Mucosa of descending colon (tissue), 3 donors: Measurements from ENCODE around the gene DOCK9. TPM values are rescaled to one million over a fixed set of nuclear protein-coding genes. Genes with fewer than 3 reads are reported as not detected.
A peak's percentile ranks its signal among the peaks of the same experiment; 100 is the strongest.

Experiments used
- ATAC-seq: fragments of 200-7000 bp; cut with Tn5 transposase; one replicate; pipeline ENCODE4 v1.9.1; 2020; ENCODE audit warnings: mild to moderate bottlenecking, moderate library complexity
- DNase-seq, 3 donors: peaks; one replicate each; pipeline ENCODE4 v3.0.0-alpha.2; 2020
- H3K36me3 ChIP-seq: fragments of 200-600 bp; one replicate; pipeline ENCODE4 v1.8.0; 2021; ENCODE audit warnings: low read depth, mild to moderate bottlenecking
- H3K4me1 ChIP-seq: fragments of 200-600 bp; one replicate; pipeline ENCODE4 v1.8.0; 2021; ENCODE audit warnings: low read depth, mild to moderate bottlenecking
- H3K4me3 ChIP-seq: fragments of 200-600 bp; one replicate; pipeline ENCODE4 v1.8.0; 2021; ENCODE audit warnings: mild to moderate bottlenecking
- H3K9me3 ChIP-seq: fragments of 200-600 bp; one replicate; pipeline ENCODE4 v1.8.0; 2021; ENCODE audit warnings: mild to moderate bottlenecking
- CTCF ChIP-seq: fragments of 200-600 bp; IDR thresholded peaks from one replicate; pipeline ENCODE4 v1.8.0; 2022; ENCODE audit warnings: antibody characterized with exemption, mild to moderate bottlenecking
- intact Hi-C, 2 donors: fragments of 100-400 bp; cut with DNase I in 1 of 2; cut with micrococcal nuclease in 1 of 2; formaldehyde crosslinking; loops; one replicate each; pipeline versions ENCODE4 v1.11.0 to v1.11.1; 2022; cut with DNase I, micrococcal nuclease
- total RNA-seq, 3 donors: library from RNA; stranded (reverse); fragmentation: NEBNext Ultra II Directional in 2 of 3; extraction: Animal tissue kit (Norgen Biotek cat#: 25700) in 2 of 3; gene quantifications; one replicate each; pipeline versions ENCODE4 v1.2.1 to v1.2.4, GENCODE V29; 2021 to 2023
- donor health status: DM: no; HTN: no; CAD: no; lungs with moderate emphysema.
- donor health status: DM: no; HTN: no; CAD: no.
- donor health status: DM: no; HTN: yes; CAD: no.

Gene DOCK9
- total RNA-seq, 3 donors from 2014 or later: 52.0 to 136 (median 54.4) TPM

DNA sequence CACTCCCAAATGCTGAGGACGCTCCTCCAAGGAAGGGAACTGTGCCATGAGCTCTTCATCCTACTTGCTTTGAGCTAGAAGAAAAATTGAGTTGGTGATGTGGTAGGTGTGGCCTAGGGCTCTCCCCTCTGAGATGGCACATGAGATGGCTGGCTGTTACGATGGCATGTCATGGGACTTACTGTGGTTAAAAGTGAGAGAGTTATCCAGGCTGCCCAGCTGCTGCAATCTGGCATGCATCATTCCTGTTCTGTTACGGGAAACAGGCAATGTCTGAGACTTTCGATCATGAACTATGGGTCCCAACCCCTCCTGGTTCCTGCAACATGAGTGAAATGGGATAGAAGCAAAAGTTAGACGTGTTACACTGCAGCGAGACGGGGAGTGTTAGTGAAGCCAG is 132.1 kb downstream of the DOCK9 start:
- no peaks in the 10 kb centered on the region for H3K36me3 ChIP-seq
- TF ChIP-seq CTCF: no peak
- no peak overlapping the region for H3K4me3 ChIP-seq
- H3K9me3 ChIP-seq: no peaks in the 10 kb centered on the region
- ATAC-seq: no peak
- intact Hi-C loops: loop anchor here in 1 of 2 donors (10.0 kb wide), 1 partner anchor 189 kb away; no protein-coding TSS in a partner anchor
- DNase-seq: no peak
- H3K4me1 ChIP-seq: no peaks in the 10 kb centered on the region

GRCh38 chr13:98844021-98844420 is 133.8 kb downstream of the DOCK9 start:
- ATAC-seq (no peak), DNase-seq (no peak)
- Histone ChIP-seq H3K9me3 (no peaks in the 10 kb centered on the region), H3K36me3 (no peaks in the 10 kb centered on the region), H3K4me3 (no peak overlapping the region), H3K4me1 (no peaks in the 10 kb centered on the region)
- intact Hi-C loops: loop anchor here in 1 of 2 donors (10.0 kb wide), 1 partner anchor 191 kb away; no protein-coding TSS in a partner anchor
- TF ChIP-seq CTCF: no peak

- no peak overlapping the region for H3K4me3 ChIP-seq
- no peak for TF ChIP-seq CTCF
- intact Hi-C loops: loop anchor here in 1 of 2 donors (10.0 kb wide), 1 partner anchor 191 kb away; no protein-coding TSS in a partner anchor
- no peaks in the 10 kb centered on the region for H3K36me3 ChIP-seq
- ATAC-seq (no peak), DNase-seq (no peak)
- no peaks in the 10 kb centered on the region for H3K4me1 ChIP-seq
- H3K9me3 ChIP-seq: no peaks in the 10 kb centered on the region
Measured at GRCh38 chr13:98843482-98843877, 134.4 kb downstream of the DOCK9 start.

DNA sequence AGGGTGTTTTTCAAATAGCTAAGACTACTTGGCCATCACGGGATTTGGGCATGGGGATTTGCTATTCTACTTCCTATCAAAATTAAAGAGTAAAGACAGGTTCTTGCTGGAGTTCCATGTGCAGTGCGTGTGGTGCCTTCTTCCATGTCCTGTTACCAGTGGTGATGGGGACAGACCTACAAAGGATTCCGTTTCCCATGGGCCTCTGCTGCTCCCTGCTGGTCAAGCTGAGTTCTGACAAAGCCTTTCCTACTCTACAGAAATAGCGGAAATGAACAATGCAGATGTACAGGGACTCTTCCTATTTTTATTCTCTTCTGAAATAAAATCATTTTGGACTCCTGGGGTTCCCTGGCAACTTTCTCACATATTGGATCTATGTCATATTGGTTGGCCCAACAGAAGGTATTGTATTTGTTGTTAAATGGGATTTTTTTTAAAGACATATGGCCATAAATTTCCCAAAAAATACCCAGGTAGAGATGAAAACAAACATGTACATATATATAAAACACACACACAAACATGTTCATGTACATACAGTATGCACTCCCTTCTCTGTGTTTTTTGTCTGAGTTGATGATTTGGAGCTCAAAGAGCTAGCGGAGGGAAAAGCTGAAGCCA is 134.9 kb downstream of the DOCK9 start:
- Histone ChIP-seq H3K9me3 (no peaks in the 10 kb centered on the region), H3K4me1 (no peaks in the 10 kb centered on the region), H3K4me3 (no peak overlapping the region), H3K36me3 (no peaks in the 10 kb centered on the region)
- intact Hi-C loops: loop anchor here in 1 of 2 donors (10.0 kb wide), 1 partner anchor 192 kb away; no protein-coding TSS in a partner anchor
- peak; percentile 66 for TF ChIP-seq CTCF
- DNase-seq: peak; percentile 62 to 82 (median 72)
- peak; percentile 92 for ATAC-seq

- ATAC-seq (no peak), DNase-seq (no peak)
- intact Hi-C loops: loop anchor here in 1 of 2 donors (10.0 kb wide), 1 partner anchor 193 kb away; no protein-coding TSS in a partner anchor
- Histone ChIP-seq H3K4me1 (no peaks in the 10 kb centered on the region), H3K36me3 (no peaks in the 10 kb centered on the region), H3K4me3 (no peak overlapping the region), H3K9me3 (no peaks in the 10 kb centered on the region)
- no peak for TF ChIP-seq CTCF
Measured at GRCh38 chr13:98842070-98842469, 135.8 kb downstream of the DOCK9 start.
